GM23248 (cell line): ENCODE results near the gene MCRIP2. TPM values are rescaled to one million over a fixed set of nuclear protein-coding genes. Genes with fewer than 3 reads are reported as not detected.

Experiments used
- DNase-seq: peaks from one replicate; pipeline ENCODE4 v3.0.0-alpha.2; 2015
- H2AFZ ChIP-seq: fragments of 200-600 bp; sonication (generic); 2 replicates; pipeline ENCODE4 v1.6.1; 2016; ENCODE audit warnings: antibody characterized with exemption
- H3F3A ChIP-seq: fragments of 200-600 bp; sonication (generic); 2 replicates; pipeline ENCODE4 v1.6.1; 2016; ENCODE audit warnings: mild to moderate bottlenecking, antibody characterized with exemption, mixed run types; ENCODE audit not compliant: insufficient read depth
- H3K27ac ChIP-seq: fragments of 200-600 bp; sonication (generic); 2 replicates; pipeline ENCODE4 v1.5.1; 2016; ENCODE audit warnings: mild to moderate bottlenecking
- H3K27me3 ChIP-seq: fragments of 200-600 bp; sonication (generic); replicated peaks from 2 replicates; pipeline ENCODE4 v1.6.1; 2016; ENCODE audit warnings: mild to moderate bottlenecking; ENCODE audit not compliant: insufficient read depth
- H3K36me3 ChIP-seq: fragments of 200-600 bp; sonication (generic); 2 replicates; pipeline ENCODE4 v1.6.1; 2016; ENCODE audit warnings: low read depth, mild to moderate bottlenecking
- H3K4me1 ChIP-seq: fragments of 200-600 bp; sonication (generic); 2 replicates; pipeline ENCODE4 v1.6.1; 2016; ENCODE audit warnings: mild to moderate bottlenecking; ENCODE audit not compliant: insufficient read depth
- H3K4me2 ChIP-seq: fragments of 200-600 bp; sonication (generic); one replicate; pipeline ENCODE4 v1.6.1; 2016; ENCODE audit warnings: mild to moderate bottlenecking; ENCODE audit not compliant: unreplicated experiment
- H3K4me3 ChIP-seq: fragments of 200-600 bp; sonication (generic); 2 replicates; pipeline ENCODE4 v1.5.1; 2016; ENCODE audit warnings: mild to moderate bottlenecking
- H3K79me2 ChIP-seq: fragments of 200-600 bp; sonication (generic); 2 replicates; pipeline ENCODE4 v1.6.1; 2016; ENCODE audit warnings: mild to moderate bottlenecking; ENCODE audit not compliant: insufficient read depth
- H3K9ac ChIP-seq: fragments of 200-600 bp; sonication (generic); 2 replicates; pipeline ENCODE4 v1.6.1; 2016; ENCODE audit warnings: mild to moderate bottlenecking
- H3K9me2 ChIP-seq: fragments of 200-600 bp; sonication (generic); 2 replicates; pipeline ENCODE4 v1.6.1; 2016; ENCODE audit warnings: mixed run types, mild to moderate bottlenecking, moderate library complexity; ENCODE audit not compliant: insufficient read depth
- H3K9me3 ChIP-seq: fragments of 200-600 bp; sonication (generic); one replicate; pipeline ENCODE4 v1.6.1; 2017; ENCODE audit warnings: low read depth
- H4K20me1 ChIP-seq: fragments of 200-600 bp; sonication (generic); 2 replicates; pipeline ENCODE4 v1.6.0; 2016; ENCODE audit not compliant: insufficient read depth
- EZH2 ChIP-seq: fragments of 200-600 bp; sonication (generic); IDR thresholded peaks from 2 replicates; pipeline ENCODE4 v1.6.1; 2018; ENCODE audit warnings: antibody characterized with exemption, mild to moderate bottlenecking; ENCODE audit not compliant: insufficient read depth, poor library complexity, severe bottlenecking
- EZH2phosphoT487 ChIP-seq: fragments of 200-600 bp; sonication (generic); IDR thresholded peaks from 2 replicates; pipeline ENCODE4 v1.6.1; 2018; ENCODE audit warnings: antibody characterized with exemption, moderate library complexity, mild to moderate bottlenecking, low read depth; ENCODE audit not compliant: insufficient read depth
- WGBS, 2 experiments: methylation state at CpG; one replicate each; pipeline ENCODE4 v1.1.6; 2015 to 2017; ENCODE audit warnings: low lambda C conversion rate in 2 of 2, low coverage in 1 of 2; ENCODE audit errors: missing lambda C conversion rate in 2 of 2; 5-methylcytosine and 5-hydroxymethylcytosine counted together
- in situ Hi-C: fragments of 300-500 bp; cut with MboI; formaldehyde crosslinking; loops from 2 replicates; pipeline ENCODE4 v1.15.0; 2020
- polyA plus RNA-seq: library from polyadenylated mRNA; unstranded; fragments of >200 nt; fragmentation: Nextera tagmentation; extraction: Ambion mirVana; gene quantifications from 2 replicates; pipeline ENCODE4 v1.2.1, GENCODE V29; 2016
- total RNA-seq: library from RNA; depleted of rRNA; stranded (reverse); fragments of >200 nt; shearing (Covaris generic); gene quantifications from 2 replicates; pipeline ENCODE4 v1.2.3, GENCODE V29; 2014

MCRIP2 gene
- total and polyA plus RNA-seq, 2 experiments from 2014 or later, result 22.6 to 30.4 TPM

DNA sequence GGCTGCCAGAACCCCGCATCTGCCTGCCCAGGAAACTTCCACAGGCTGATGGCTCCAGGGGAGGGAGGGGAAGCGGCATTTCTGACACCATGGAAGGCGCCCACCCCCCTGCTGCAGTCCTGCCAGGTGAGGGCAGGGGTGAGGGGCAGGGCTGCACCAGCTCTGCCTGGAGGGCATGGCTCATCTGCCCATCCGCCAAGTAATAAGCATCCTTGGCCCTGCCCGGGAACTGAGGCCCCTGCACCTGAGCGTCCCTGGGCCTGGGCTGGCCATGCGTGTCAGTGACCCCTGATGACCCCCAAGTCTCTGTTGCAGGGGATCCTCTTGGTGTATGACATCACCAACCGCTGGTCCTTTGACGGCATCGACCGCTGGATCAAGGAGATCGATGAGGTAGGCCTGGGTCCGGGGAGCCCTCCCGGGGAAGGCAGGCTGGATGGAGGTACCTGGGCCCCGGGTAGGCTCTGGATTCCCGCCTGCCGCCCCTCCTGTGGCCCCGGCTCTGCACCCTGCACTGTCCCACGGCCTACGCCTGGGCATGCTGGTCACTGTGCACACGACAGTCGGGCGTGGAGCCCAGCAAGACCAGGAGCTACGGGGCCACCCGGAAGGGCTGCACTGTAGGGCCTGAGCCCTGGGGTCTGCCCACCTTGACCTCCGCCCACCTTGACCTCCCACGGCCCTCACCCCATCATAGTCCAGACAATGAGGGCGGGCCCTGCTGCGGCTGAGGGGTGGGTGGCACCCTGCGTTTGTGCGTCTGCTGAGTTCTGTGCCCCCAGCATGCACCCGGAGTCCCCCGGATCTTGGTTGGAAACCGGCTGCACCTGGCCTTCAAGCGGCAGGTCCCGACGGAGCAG is 16.3 kb upstream of the MCRIP2 start:
- Histone ChIP-seq H2AFZ (no peak overlapping the region), H3K4me3 (no peak overlapping the region), H3K4me1 (peaks cover 12% of the 10 kb centered on the region), H3K4me2 (no peak overlapping the region), H3K9me2 (no peaks in the 10 kb centered on the region), H3K36me3 (no peaks in the 10 kb centered on the region), H3K79me2 (peaks cover 5% of the 10 kb centered on the region; the same call in 1 of the 2 replicates), H3K27ac (no peak overlapping the region), H3K27me3 (no peaks in the 10 kb centered on the region), H3K9ac (no peak overlapping the region), H3F3A (0 out of 2 replicates have a peak, but pooled peaks cover 4% of the 10 kb centered on the region), H4K20me1 (no peaks in the 10 kb centered on the region), H3K9me3 (no peaks in the 10 kb centered on the region)
- in situ Hi-C loops, result no loop called here
- no peak for TF ChIP-seq EZH2phosphoT487
- no peak for TF ChIP-seq EZH2
- WGBS, 2 experiments, result 95 to 98% methylated on average over 30 to 37 of the region's 37 CpGs
- DNase-seq, result no peak

DNA sequence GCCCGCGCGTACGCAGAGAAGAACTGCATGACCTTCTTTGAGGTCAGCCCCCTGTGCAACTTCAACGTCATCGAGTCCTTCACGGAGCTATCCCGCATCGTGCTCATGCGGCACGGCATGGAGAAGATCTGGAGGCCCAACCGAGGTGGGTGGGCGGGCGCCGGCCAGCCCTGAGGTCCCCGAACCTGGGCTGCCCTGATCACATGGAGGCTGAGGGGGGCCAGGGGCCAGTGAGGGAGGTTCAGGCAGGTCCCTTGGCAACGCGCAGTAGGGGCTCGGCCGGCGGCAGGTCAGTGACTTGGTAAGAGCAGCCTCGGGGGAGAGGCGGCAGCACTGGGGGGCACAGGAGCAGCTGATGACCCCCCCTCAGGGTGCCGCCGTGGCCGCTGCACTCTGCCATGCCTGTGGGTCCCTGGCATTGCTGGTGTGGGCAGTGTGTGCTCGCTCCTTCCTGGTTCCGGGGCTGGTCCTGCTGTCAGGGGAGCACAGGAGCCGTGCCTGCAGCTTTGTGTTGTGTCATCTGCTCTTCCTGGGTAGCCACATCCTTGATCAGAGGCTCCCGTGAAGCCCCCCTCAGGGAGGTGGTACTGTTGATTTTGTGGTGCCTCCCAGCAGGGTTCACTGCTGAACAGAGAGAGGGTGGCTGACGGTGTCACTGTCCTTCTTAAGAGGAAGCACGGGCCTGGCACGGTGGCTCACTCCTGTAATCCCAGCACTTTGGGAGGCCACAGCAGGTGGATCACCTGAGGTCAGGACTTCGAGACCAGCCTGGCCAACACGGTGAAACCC is 15.5 kb upstream of the MCRIP2 start:
- no peaks in the 10 kb centered on the region for H4K20me1 ChIP-seq
- 0 out of 2 replicates have a peak overlapping the region, but pooled peaks have one; percentile 9 for H3K4me3 ChIP-seq
- peaks cover 15% of the 10 kb centered on the region for H3K4me1 ChIP-seq
- H3F3A ChIP-seq, result 0 out of 2 replicates have a peak, but pooled peaks cover 4% of the 10 kb centered on the region
- DNase-seq, result no peak
- in situ Hi-C loops, result no loop called here
- TF ChIP-seq EZH2 (no peak), EZH2phosphoT487 (no peak)
- H3K27me3 ChIP-seq, result no peaks in the 10 kb centered on the region
- peaks cover 5% of the 10 kb centered on the region; the same call in 1 of the 2 replicates for H3K79me2 ChIP-seq
- no peaks in the 10 kb centered on the region for H3K36me3 ChIP-seq
- no peak overlapping the region for H2AFZ ChIP-seq
- peak overlapping the region; percentile 87 for H3K27ac ChIP-seq
- no peaks in the 10 kb centered on the region for H3K9me2 ChIP-seq
- H3K4me2 ChIP-seq, result no peak overlapping the region
- peak overlapping the region; percentile 62 for H3K9ac ChIP-seq
- H3K9me3 ChIP-seq, result no peaks in the 10 kb centered on the region
- 88 to 90% methylated on average over 30 to 35 of the region's 35 CpGs for WGBS, 2 experiments

DNA sequence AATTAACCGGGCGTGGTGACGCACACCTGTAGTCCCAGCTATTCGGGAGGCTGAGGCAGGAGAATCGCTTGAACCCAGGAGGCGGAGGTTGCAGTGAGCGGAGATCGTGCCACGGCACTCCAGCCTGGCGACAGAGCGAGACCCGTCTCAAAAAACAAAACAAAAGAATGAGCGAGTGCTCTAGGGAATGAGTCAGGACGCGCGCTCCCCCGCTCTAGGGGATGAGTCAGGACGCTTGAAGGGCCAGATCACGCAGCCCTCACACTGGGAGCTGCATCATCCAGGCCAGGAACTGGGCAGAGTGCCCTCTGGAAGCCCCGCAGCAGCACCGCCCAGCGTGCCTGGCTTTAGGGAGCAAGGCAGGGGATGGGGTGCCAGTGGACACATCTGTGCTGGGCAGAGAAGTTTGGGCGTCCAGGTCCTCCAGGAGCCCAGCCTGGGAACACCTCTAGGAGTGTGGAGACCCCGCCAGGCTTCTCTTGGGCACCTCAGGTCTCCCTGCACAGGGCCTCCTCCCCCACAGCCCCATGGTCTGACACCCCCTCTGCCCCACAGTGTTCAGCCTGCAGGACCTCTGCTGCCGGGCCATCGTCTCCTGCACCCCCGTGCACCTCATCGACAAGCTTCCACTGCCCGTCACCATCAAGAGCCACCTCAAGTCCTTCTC is 14.7 kb upstream of the MCRIP2 start:
- Histone ChIP-seq H3K4me2 (peak overlapping the region; percentile 2), H3K27me3 (no peaks in the 10 kb centered on the region), H3K4me1 (peaks cover 15% of the 10 kb centered on the region), H3K9ac (peak overlapping the region; percentile 62), H3K36me3 (no peaks in the 10 kb centered on the region), H3K9me2 (no peaks in the 10 kb centered on the region), H3K79me2 (peaks cover 2% of the 10 kb centered on the region; the same call in 1 of the 2 replicates), H2AFZ (no peak overlapping the region), H4K20me1 (no peaks in the 10 kb centered on the region), H3K9me3 (no peaks in the 10 kb centered on the region), H3K27ac (peak overlapping the region; percentile 87), H3K4me3 (0 out of 2 replicates have a peak overlapping the region, but pooled peaks have one; percentile 9), H3F3A (0 out of 2 replicates have a peak, but pooled peaks cover 4% of the 10 kb centered on the region)
- TF ChIP-seq EZH2 (no peak), EZH2phosphoT487 (no peak)
- DNase-seq, result peak; percentile 99
- in situ Hi-C loops, result no loop called here
- 18 to 29% methylated on average over 26 to 27 of the region's 29 CpGs for WGBS, 2 experiments
